ENCODE measurements around the gene ZNF524. TPM values are rescaled to one million over a fixed set of nuclear protein-coding genes. Genes with fewer than 3 reads are reported as not detected.

The ZNF524 gene
- total RNA-seq, 4 donors from 2014 or later = 30.3 to 45.2 (median 44.4) TPM

DNA sequence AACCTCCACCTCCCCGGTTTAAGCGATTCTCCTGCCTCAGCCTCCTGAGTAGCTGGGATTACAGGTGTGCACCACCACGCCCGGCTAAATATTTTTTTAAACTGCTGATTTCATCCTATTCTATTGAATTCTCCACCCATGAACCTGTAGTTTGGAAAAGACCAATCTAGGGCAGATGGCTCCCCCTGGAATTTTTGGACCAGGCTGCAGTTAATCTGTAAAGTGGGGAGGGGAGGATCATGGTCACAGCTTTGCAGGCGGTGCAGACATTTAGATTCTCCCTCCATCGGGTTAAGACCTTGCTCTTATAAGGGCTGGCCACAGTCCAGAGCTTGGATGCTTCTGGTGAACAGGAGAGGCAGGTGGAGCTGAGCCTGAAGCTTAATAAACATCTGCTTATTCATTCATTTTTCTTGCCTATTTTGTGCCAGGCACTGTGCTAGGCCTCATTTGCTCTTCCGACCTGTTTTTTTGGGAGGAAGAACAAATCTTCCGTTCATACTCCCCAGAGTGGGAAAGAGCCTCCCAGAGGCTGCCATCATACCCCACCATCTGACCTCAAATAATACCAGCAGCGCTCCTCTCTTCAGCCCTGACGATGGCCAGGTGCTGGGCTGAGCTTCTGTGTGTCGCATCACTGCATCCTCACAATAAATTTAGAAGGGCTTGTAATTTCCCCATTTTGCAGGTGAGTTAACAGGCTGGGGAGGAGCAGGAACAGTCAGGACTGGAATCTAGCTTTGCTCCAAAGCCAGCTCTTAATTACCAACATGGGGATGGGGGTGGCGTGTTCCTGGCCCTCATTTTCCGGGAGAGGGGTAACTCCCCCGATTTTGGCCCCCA, 47.0 kb downstream of the ZNF524 start:
- TF ChIP-seq POLR2A (IDR thresholded peaks at IDR 0.05) (no peak), CTCF (IDR thresholded peaks at IDR 0.05) (no peak)
- Histone ChIP-seq H3K4me3 (peak overlapping the region; percentile 78 to 93 (median 86)), H3K4me1 (peaks cover 3 to 44% (median 28%) of the 10 kb centered on the region in 4 donors), H3K9me3 (no peaks in the 10 kb centered on the region), H3K27me3 (no peaks in the 10 kb centered on the region), H3K36me3 (peaks cover 0 to 10% (median 0%) of the 10 kb centered on the region in 3 donors), H3K27ac (peak overlapping the region; percentile 77 to 96 (median 80))
- peak in 2 of 3 donors; percentile 70 to 74 for DNase-seq

DNA sequence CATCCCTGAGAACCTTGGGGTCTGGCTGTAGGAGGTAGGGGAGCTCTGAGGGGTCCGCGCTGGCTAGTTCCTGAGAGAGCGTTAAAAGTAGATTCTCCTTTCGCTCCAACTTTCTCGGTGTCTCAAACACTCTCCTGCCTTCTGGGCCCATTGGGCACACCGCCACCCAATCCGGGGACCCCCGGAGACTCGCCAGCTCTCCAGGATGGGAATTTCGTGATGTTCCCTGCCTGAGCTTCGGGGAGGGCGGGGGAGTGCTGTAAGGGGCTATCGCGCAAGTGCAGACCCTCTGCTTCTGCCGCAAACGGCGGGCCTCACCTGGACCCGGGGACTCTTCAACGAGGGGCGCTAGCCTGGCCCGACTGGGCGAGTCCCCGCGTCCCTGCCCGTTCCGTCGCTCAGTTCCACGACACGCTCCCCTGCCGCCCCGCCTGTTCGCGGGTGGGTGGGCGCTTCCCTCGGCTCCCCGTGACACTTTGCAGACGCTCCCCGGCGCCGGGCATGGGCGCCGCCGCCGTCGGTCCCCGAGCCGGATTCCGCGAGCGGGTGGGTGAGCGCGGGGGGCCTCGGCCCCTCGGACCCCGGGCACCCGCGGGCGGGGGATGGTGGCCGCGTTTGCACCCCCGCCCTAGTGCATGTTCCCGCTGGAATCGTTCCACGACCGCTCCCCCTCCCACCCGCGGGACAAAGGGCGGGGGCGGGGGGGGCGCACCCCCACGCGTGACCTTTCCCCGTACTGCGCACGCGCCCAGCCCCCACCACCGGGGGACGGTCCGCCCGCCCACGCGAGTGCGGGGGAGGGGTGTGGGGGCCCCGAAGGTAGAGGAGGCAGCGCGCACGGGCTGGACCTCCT, 47.9 kb downstream of the ZNF524 start, which contains the start of gene CCDC106:
Gene CCDC106 (plus strand): TSS at position 481 of the 853 bp plus-strand sequence. CDS start 835 bp downstream, outside the sequence.
- peak within 1 kb of the TSS; percentile 77 to 96 (median 80) for H3K27ac ChIP-seq
- no peaks in the 10 kb centered on the region for H3K27me3 ChIP-seq
- H3K36me3 ChIP-seq = peaks cover 0 to 10% (median 0%) of the 10 kb centered on the region in 3 donors
- H3K4me1 ChIP-seq = peaks cover 3 to 36% (median 26%) of the 10 kb centered on the region in 4 donors
- peak within 1 kb of the TSS; percentile 78 to 93 (median 86) for H3K4me3 ChIP-seq
- no peaks in the 10 kb centered on the region for H3K9me3 ChIP-seq
- no peak for TF ChIP-seq POLR2A (IDR thresholded peaks at IDR 0.05)
- no peak for TF ChIP-seq CTCF (IDR thresholded peaks at IDR 0.05)
- peak; percentile 72 to 81 (median 74) for DNase-seq

DNA sequence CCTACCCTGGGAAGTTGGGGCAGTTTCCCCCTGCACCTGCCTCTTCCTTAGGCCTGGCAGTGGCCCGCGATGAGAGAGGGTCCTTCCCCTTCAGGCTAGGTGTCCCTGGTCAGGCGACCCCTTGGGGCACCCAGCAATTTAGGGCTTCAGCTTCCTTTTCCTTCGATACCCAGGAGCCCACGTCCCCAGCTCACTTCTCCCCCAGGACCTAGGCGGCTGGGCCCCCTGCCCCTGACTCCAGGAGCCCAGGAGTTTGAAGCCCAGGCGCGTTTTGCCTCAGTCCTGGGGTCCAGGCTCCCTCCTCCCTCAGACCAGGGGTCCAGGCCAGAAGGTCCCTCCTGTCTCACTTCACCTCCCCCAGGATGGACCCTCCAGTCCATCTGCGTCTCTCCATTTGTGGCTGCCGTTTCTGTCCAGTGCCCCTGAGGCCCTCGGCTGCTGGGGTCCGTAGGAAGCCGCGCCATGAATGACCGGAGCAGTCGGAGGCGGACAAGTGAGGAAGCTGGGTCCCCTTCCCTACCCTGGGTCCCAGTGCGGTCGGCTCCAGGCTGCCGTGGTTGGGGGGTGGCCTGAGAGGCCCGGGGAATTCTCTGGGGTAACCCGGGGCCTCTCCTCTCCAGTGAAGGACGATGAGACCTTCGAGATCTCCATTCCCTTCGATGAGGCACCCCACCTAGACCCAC, 48.6 kb downstream of the ZNF524 start:
- TF ChIP-seq POLR2A (IDR thresholded peaks at IDR 0.05) (no peak), CTCF (IDR thresholded peaks at IDR 0.05) (no peak)
- H3K4me3 ChIP-seq = peak overlapping the region; percentile 78 to 93 (median 86)
- H3K9me3 ChIP-seq = no peaks in the 10 kb centered on the region
- H3K27ac ChIP-seq = peak overlapping the region; percentile 77 to 96 (median 80)
- no peak for DNase-seq
- H3K4me1 ChIP-seq = peaks cover 3 to 37% (median 27%) of the 10 kb centered on the region in 4 donors
- H3K27me3 ChIP-seq = no peaks in the 10 kb centered on the region
- peaks cover 0 to 10% (median 0%) of the 10 kb centered on the region in 3 donors for H3K36me3 ChIP-seq

- no peaks in the 10 kb centered on the region for H3K9me3 ChIP-seq
- peak overlapping the region in 1 of 4 donors; percentile 96 for H3K27ac ChIP-seq
- peaks cover 0 to 10% (median 0%) of the 10 kb centered on the region in 3 donors for H3K36me3 ChIP-seq
- H3K4me1 ChIP-seq = peaks cover under 1 to 29% (median 21%) of the 10 kb centered on the region in 4 donors
- no peak for DNase-seq
- H3K27me3 ChIP-seq = no peaks in the 10 kb centered on the region
- H3K4me3 ChIP-seq = peak overlapping the region in 2 of 4 donors; percentile 79 to 93
- TF ChIP-seq POLR2A (IDR thresholded peaks at IDR 0.05) (no peak), CTCF (IDR thresholded peaks at IDR 0.05) (no peak)
Observed at GRCh38 chr19:55649268-55650125, 49.4 kb downstream of the ZNF524 start.
